Spleen (tissue), 7 donors: ENCODE measurements around the gene OR10G8.

Source experiments
- POLR2A ChIP-seq, 3 donors: fragments of 450-650 bp; IDR thresholded peaks; one replicate each; pipeline ENCODE4 v1.5.1; 2017; ENCODE audit warnings: antibody characterized with exemption in 3 of 3, mild to moderate bottlenecking in 1 of 3
- POLR2AphosphoS5 ChIP-seq, 3 donors: sonication (generic); formaldehyde crosslinking; IDR thresholded peaks; one replicate each; pipeline ENCODE4 v1.5.1; 2017; ENCODE audit warnings: antibody characterized with exemption in 3 of 3
- TF ChIP-seq, protein P1 (sequence below), 11 experiments: fragments of 200-600 bp in 7 of 11; fragments of 450-650 bp in 4 of 11; sonication (generic) in 4 of 11; IDR thresholded peaks in 8 of 11; conservative IDR thresholded peaks in 3 of 11; 1 replicate in 7 of 11; 2 replicates in 4 of 11; pipeline versions ENCODE4 v1.4.0 to v1.8.0; 2016 to 2021; ENCODE audit warnings: antibody characterized with exemption in 11 of 11, inconsistent platforms in 4 of 11, mild to moderate bottlenecking in 1 of 11
- donor health status: DM: no; HTN: no; CAD: no; lungs with moderate emphysema.
- donor health status: DM: no; HTN: no; CAD: no.
- donor health status: DM: no; HTN: no; CAD: no.

GRCh38 chr11:124078591-124078990 is 52.0 kb downstream of the OR10G8 start:
- TF ChIP-seq, protein P1, sequence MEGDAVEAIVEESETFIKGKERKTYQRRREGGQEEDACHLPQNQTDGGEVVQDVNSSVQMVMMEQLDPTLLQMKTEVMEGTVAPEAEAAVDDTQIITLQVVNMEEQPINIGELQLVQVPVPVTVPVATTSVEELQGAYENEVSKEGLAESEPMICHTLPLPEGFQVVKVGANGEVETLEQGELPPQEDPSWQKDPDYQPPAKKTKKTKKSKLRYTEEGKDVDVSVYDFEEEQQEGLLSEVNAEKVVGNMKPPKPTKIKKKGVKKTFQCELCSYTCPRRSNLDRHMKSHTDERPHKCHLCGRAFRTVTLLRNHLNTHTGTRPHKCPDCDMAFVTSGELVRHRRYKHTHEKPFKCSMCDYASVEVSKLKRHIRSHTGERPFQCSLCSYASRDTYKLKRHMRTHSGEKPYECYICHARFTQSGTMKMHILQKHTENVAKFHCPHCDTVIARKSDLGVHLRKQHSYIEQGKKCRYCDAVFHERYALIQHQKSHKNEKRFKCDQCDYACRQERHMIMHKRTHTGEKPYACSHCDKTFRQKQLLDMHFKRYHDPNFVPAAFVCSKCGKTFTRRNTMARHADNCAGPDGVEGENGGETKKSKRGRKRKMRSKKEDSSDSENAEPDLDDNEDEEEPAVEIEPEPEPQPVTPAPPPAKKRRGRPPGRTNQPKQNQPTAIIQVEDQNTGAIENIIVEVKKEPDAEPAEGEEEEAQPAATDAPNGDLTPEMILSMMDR (IDR thresholded peaks at IDR 0.05 in 8 of 11, conservative IDR thresholded peaks at IDR 0.05 in 3 of 11): no peak
- TF ChIP-seq POLR2A (IDR thresholded peaks at IDR 0.05): no peak
- no peak for TF ChIP-seq POLR2AphosphoS5 (IDR thresholded peaks at IDR 0.05)
